Tibial nerve (tissue), 4 donors: Measurements from ENCODE around the gene AP3D1. TPM values are rescaled to one million over a fixed set of nuclear protein-coding genes. Genes with fewer than 3 reads are reported as not detected.
"Not testable (repeated sequence)": the region's sequence is repeated elsewhere in the genome, so short reads cannot be mapped to it uniquely, and the experiment has no call there.

Experiments used
- DNase-seq, 2 donors: peaks; one replicate each; pipeline ENCODE4 v3.0.0-alpha.2; 2019; ENCODE audit warnings: low spot score in 2 of 2
- H3K27ac ChIP-seq, 4 donors: fragments of 200-600 bp; sonication (generic) in 3 of 4; one replicate each; pipeline ENCODE4 v1.5.1; 2017 to 2019; ENCODE audit warnings: mild to moderate bottlenecking in 1 of 4
- H3K27me3 ChIP-seq, 2 donors: fragments of 200-600 bp; sonication (generic) in 1 of 2; one replicate each; pipeline versions ENCODE4 v1.5.1 to v1.6.0; 2017 to 2019
- H3K36me3 ChIP-seq, 3 donors: fragments of 200-600 bp; sonication (generic); one replicate each; pipeline ENCODE4 v1.5.1; 2018 to 2019
- H3K4me1 ChIP-seq, 4 donors: fragments of 200-600 bp; sonication (generic) in 3 of 4; one replicate each; pipeline ENCODE4 v1.5.1; 2017 to 2019
- H3K4me3 ChIP-seq, 4 donors: fragments of 200-600 bp; sonication (generic) in 3 of 4; one replicate each; pipeline ENCODE4 v1.5.1; 2017 to 2019; ENCODE audit warnings: mild to moderate bottlenecking in 1 of 4, moderate library complexity in 1 of 4
- H3K9me3 ChIP-seq, 4 donors: fragments of 200-600 bp; sonication (generic) in 3 of 4; one replicate each; pipeline ENCODE4 v1.5.1; 2017 to 2019
- EP300 ChIP-seq, 2 donors: sonication (generic); formaldehyde crosslinking; IDR thresholded peaks; one replicate each; pipeline ENCODE4 v1.6.1; 2017; ENCODE audit warnings: antibody characterized with exemption in 2 of 2, mild to moderate bottlenecking in 1 of 2
- POLR2A ChIP-seq, 2 donors: fragments of 450-650 bp; IDR thresholded peaks; one replicate each; pipeline ENCODE4 v1.6.1; 2017; ENCODE audit warnings: antibody characterized with exemption in 2 of 2, mild to moderate bottlenecking in 2 of 2, moderate library complexity in 2 of 2
- WGBS, 2 donors: methylation state at CpG; one replicate each; pipeline ENCODE4 v1.1.5; 2018; 5-methylcytosine and 5-hydroxymethylcytosine counted together
- total RNA-seq, 4 donors: library from RNA; depleted of rRNA; stranded (reverse); fragments of >200 nt; gene quantifications; one replicate each; pipeline ENCODE4 v1.1.0, GENCODE V29; 2016
- TF ChIP-seq, protein P1 (sequence below), 5 experiments: fragments of 200-600 bp in 3 of 5; fragments of 450-650 bp in 2 of 5; sonication (generic) in 3 of 5; IDR thresholded peaks; one replicate each; pipeline ENCODE4 v1.5.1; 2016 to 2019; ENCODE audit warnings: antibody characterized with exemption in 5 of 5, mild to moderate bottlenecking in 3 of 5, moderate library complexity in 2 of 5

Gene AP3D1
- 100 to 1,000 TPM in 1 of 4 donors, 10 to 100 TPM in 3; 75.2 to 127 (median 83.3) TPM for total RNA-seq

DNA sequence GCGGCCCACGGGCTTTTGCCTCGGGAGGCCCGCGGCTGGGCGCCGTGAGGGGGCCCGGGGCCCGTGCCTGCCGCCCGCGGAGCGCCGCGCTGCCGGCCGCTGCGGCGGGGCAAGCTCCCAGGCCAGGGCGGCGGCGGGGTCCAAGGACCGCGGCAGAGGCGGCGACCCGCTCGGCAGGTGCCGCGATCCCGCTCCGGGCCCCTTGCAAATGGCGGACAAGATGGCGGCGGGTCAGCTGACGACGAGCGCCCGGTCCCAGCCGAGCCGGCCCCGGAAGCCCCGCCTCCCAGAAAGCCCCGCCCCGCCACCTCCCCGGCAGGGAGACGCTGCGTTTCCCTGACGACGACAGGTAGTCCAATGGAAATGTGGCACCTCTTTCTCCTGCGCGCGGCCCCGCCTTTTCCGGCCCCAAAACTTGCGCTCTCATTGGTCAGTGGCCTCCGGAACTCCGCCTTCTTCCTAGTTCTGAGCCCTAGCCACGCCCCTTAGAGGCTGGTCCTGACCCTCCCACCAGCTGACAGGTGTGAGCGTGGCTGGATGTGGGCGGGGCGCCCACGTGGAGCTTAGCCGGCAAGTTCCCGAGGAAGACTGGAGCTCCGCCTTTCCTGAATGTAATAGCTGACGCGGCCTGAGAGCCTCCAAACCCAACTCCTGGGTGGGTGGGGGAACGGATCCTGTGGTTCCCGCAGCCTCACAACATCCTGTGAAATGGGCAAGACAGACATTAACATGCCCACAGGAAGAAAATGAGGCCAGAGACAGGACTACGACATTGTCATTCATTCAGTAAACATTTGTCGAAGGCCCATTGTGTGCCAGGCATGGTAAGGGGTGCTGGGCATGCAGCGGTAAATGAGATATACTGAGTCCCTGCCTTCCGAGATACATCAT, at the start of gene AP3D1:
Gene AP3D1, minus strand, starts transcription at position 228 of the 891 bp plus-strand sequence. CDS start 232 bp downstream, outside the sequence.
- DNase-seq, result peak; percentile 99
- TF ChIP-seq EP300 (IDR thresholded peaks at IDR 0.05), result peak; percentile 52 to 89
- peak in 1 of 2 donors; percentile 40 for TF ChIP-seq POLR2A (IDR thresholded peaks at IDR 0.05)
- TF ChIP-seq, protein P1, sequence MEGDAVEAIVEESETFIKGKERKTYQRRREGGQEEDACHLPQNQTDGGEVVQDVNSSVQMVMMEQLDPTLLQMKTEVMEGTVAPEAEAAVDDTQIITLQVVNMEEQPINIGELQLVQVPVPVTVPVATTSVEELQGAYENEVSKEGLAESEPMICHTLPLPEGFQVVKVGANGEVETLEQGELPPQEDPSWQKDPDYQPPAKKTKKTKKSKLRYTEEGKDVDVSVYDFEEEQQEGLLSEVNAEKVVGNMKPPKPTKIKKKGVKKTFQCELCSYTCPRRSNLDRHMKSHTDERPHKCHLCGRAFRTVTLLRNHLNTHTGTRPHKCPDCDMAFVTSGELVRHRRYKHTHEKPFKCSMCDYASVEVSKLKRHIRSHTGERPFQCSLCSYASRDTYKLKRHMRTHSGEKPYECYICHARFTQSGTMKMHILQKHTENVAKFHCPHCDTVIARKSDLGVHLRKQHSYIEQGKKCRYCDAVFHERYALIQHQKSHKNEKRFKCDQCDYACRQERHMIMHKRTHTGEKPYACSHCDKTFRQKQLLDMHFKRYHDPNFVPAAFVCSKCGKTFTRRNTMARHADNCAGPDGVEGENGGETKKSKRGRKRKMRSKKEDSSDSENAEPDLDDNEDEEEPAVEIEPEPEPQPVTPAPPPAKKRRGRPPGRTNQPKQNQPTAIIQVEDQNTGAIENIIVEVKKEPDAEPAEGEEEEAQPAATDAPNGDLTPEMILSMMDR (IDR thresholded peaks at IDR 0.05), result no peak
- no peaks in the 10 kb centered on the region for H3K36me3 ChIP-seq
- no peaks in the 10 kb centered on the region for H3K9me3 ChIP-seq
- H3K4me1 ChIP-seq, result peaks cover 0 to 42% (median 25%) of the 10 kb centered on the region in 4 donors
- peak within 1 kb of the TSS; percentile 78 to 99 (median 94) for H3K4me3 ChIP-seq
- no peaks in the 10 kb centered on the region for H3K27me3 ChIP-seq
- H3K27ac ChIP-seq, result peak within 1 kb of the TSS; percentile 69 to 90 (median 75)
- WGBS, 2 donors, result 3% methylated on average over 43 to 49 of the region's 74 CpGs

DNA sequence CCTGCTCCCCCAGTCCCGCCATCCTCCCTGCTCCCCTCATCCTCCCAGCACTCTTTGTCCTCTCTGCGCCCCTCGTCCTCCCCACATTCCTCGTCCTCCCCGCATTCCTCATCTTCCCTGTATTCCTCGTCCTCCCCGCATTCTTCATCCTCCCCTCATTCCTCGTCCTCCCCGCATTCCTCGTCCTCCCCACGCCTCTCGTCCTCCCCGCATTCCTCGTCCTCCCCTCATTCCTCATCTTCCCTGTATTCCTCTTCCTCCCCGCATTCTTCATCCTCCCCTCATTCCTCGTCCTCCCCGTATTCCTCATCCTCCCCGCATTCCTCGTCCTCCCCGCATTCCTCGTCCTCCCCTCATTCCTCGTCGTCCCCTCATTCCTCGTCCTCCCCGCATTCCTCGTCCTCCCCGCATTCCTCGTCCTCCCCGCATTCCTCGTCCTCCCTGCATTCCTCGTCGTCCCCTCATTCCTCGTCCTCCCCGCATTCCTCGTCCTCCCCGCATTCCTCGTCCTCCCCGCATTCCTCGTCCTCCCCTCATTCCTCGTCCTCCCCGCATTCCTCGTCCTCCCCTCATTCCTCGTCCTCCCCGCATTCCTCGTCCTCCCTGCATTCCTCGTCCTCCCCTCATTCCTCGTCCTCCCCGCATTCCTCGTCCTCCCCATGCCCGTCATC, 49.4 kb upstream of the AP3D1 start:
- not testable (repeated sequence) for H3K9me3 ChIP-seq, H3K4me3 ChIP-seq, H3K27me3 ChIP-seq, H3K27ac ChIP-seq, DNase-seq
- H3K4me1 ChIP-seq, result peaks cover 0 to 16% (median 0%) of the 10 kb centered on the region in 4 donors
- WGBS, 2 donors, result 90 to 92% methylated on average over 50 of the region's 50 CpGs
- peaks cover 0 to 79% (median 0%) of the 10 kb centered on the region in 3 donors for H3K36me3 ChIP-seq

DNA sequence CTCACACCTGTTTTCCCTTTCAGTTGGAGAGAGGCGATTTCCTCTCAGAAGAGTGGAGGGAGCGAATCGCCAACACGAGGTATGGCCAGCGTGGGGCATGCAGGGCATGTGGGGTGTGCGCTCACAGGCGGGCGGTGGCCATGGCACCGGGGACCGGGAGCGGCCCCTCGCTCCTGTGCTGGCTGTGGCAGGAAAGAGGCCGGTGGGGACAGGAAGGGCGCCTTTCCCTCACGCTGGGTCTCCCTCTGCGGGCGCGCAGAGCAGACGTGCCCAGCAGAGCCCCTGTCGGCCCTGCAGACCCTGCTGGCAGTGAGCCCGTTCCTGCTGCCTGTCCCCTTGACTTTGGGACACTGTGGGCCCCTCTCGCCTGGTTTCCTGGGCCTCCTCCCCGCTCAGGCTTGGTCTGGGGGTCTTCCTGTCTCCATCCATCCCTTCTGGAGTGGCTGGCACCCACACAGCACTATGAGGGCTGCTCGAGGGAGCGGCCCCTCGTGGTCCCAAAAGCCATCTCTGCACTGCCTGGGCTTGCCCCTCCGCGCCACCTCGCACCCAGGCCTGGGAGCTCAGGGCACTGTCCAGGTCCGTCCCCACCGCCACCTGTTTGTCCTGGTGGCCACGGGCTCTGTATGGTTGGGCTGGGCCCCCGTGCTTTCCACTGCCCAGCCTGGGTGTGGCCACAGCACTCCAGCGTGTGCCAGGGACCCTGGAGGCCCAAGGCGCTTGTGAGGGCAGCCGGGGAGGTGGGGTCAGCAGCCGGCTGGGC, 48.7 kb upstream of the AP3D1 start:
- Histone ChIP-seq H3K27ac (no peak overlapping the region), H3K27me3 (no peaks in the 10 kb centered on the region), H3K36me3 (peaks cover 0 to 85% (median 0%) of the 10 kb centered on the region in 3 donors), H3K9me3 (no peaks in the 10 kb centered on the region), H3K4me1 (peaks cover 0 to 16% (median 0%) of the 10 kb centered on the region in 4 donors), H3K4me3 (no peak overlapping the region)
- DNase-seq, result no peak
- TF ChIP-seq, protein P1 (IDR thresholded peaks at IDR 0.05), result no peak
- TF ChIP-seq POLR2A (IDR thresholded peaks at IDR 0.05), result no peak
- no peak for TF ChIP-seq EP300 (IDR thresholded peaks at IDR 0.05)
- 85 to 94% methylated on average over 30 to 35 of the region's 37 CpGs for WGBS, 2 donors

DNA sequence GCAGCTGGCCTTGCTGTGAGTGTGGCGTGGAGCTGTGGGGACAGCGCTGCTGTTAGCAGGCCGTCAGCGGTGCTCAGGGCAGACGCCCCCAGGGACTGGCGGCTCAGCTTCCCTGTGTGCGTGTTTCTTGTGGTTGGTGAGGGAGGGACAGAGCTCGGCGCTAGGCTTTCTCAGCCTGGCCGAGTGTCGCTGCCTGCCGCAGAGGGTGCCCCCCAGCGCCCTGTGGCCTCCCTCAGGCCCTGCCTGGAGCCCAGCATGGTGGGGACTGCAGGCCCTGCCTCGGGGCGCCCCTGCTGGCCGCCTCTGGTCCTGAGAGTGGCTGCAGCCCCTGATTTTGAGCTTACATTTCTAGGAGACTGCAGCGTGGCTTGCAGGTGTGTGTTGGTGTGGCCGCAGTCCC, 47.8 kb upstream of the AP3D1 start:
- 28 to 61% methylated on average over 8 to 18 of the region's 18 CpGs for WGBS, 2 donors
- Histone ChIP-seq H3K9me3 (no peaks in the 10 kb centered on the region), H3K27ac (no peak overlapping the region), H3K27me3 (no peaks in the 10 kb centered on the region), H3K4me1 (peaks cover 0 to 16% (median 0%) of the 10 kb centered on the region in 4 donors), H3K36me3 (peaks cover 0 to 85% (median 0%) of the 10 kb centered on the region in 3 donors), H3K4me3 (no peak overlapping the region)
- DNase-seq, result no peak
- TF ChIP-seq EP300 (IDR thresholded peaks at IDR 0.05), result no peak
- TF ChIP-seq, protein P1 (IDR thresholded peaks at IDR 0.05), result peak in 3 of 5 experiments; percentile 13 to 30 (median 25)

DNA sequence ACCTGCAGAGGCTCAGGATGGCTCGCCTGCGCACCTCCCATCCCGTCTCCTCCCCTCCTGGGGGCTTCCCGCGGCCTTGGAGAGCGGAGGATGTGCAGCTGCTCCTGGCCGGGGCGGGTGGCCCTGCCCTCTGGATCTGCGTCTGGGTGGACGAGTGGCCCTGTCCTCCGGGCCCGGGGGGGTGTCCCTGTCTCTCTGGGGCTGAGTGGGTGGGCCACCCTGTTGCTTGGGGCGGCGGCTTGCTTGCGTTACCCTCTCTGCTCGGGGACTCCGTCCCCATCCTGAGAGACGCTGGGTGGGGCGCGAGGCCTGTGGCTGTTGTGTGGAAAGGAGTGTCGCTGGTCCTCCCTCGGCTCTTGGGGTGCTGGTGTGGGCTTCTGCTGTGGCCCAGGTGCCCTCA, 47.0 kb upstream of the AP3D1 start:
- Histone ChIP-seq H3K27me3 (no peaks in the 10 kb centered on the region), H3K9me3 (no peaks in the 10 kb centered on the region), H3K27ac (no peak overlapping the region), H3K36me3 (peaks cover 0 to 85% (median 0%) of the 10 kb centered on the region in 3 donors), H3K4me1 (peaks cover 0 to 16% (median 0%) of the 10 kb centered on the region in 4 donors), H3K4me3 (no peak overlapping the region)
- no peak for DNase-seq
- 84 to 95% methylated on average over 14 to 22 of the region's 22 CpGs for WGBS, 2 donors
- TF ChIP-seq EP300 (IDR thresholded peaks at IDR 0.05) (no peak), POLR2A (IDR thresholded peaks at IDR 0.05) (no peak)
- TF ChIP-seq, protein P1 (IDR thresholded peaks at IDR 0.05), result no peak
